GM03348 (cell line): ENCODE data around the gene ANGPTL5.
"Not testable (repeated sequence)": the region's sequence is repeated elsewhere in the genome, so short reads cannot be mapped to it uniquely, and the experiment has no call there.

ENCODE experiments used
- DNase-seq: peaks from one replicate; pipeline ENCODE4 v3.0.0; 2012; ENCODE audit warnings: low spot score

The ANGPTL5 gene

DNA sequence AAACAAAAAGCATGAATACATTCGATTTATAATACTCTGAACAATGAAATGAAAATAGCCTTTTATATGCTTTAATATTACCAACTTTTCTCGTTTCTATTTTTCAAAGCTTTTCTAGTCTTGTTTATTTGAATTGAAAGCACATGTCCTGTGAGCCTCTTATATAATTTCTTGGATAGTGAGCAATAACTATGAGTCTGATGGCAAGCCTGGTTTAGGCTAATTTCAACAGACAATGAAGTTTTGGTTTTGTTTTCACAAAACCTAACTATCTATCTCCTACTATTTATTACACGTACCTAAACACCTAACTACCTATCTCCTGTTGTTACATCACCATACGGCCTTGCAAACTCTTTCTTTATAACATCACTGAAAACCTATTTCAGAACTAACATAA is 30.7 kb downstream of the ANGPTL5 start:
- no peak for DNase-seq

DNA sequence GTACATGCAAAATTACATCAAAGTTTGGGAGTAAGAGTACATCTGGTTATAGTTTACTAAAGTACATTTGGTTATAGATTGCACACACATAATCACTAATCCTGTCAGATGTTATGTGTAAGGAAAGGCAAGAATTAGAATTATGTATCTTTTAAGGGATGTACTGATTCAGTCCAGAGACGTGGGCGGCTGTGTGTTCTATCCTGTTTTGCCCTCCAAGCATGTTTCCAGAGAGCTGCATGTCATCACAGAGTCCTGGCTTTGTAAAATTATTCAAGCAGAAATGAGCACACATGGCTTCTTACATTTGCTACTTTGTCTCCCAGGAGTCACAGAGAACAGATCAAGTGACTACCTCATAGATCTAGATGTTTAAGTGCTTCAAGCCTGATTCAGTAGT is 34.7 kb downstream of the ANGPTL5 start:
- no peak for DNase-seq

DNA sequence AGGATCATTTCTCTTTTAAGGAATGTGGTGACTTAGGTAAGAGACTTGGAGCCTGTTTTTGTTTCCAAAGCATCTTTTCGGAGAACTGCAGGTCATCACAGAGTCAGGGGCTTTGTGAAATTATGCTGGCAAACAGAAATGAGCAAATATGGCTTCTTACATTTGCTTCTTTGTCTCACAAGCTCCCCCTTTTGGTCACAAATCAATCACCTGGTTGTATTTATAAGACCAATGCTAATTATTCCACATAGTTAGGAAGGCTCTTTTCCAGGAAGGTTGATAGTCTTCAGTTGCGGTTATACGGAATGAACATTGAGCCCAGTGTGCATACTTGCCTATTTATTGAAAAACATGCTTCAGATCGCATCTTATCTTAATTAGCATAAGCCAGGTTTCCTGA is 36.1 kb downstream of the ANGPTL5 start:
- DNase-seq = peak; percentile 36

DNA sequence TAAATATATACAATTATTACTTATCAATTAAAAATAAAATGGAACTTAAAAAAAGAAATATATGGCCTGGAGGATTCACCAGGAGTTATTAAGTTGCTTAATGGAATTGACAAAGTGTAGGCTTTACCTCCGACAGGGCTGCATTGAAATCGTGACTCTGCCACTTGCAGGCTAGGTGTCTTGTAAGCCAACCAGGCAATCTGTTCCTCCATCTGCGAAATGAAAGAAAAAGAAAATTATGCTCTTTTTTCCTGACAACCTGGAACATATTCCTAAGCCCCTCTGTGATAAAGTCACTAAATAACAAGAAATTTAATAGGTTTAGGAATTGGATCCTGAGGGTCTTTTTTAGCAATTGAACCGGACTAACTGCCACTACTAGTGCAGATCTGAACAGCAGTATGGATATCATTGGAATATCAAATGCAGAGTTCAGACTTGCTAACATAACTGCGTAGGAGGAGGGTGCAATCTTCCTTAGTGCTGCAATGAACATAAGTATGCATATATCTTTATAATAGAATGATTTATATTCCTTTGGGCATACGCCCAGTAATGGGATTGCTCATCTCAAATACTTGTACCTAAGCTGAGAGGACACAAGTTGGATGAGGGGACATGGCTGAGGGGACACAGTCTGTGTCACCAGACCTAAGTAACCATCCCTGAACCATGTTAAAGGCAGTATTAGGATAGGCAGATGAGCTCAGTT is 44.0 kb downstream of the ANGPTL5 start:
- DNase-seq = no peak

DNA sequence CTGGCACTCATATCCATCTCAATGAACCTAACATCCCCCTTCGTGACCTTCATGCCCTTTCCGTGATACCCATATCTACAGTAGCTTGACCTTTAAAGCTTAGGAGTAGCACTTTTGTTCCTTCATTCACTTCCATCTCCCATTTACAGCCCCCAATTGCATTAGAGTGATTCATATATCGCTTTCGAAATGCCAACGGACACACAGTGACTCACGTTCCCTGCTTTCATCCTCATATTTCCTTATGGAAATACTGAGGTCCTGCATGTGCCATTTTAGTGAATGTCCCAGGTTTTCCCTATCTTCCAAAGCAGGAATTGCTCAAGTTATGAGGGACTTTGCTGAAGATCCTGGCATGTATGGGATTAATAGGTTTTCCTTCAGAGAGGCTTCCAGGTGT is 45.8 kb downstream of the ANGPTL5 start:
- peak; percentile 37 for DNase-seq

DNA sequence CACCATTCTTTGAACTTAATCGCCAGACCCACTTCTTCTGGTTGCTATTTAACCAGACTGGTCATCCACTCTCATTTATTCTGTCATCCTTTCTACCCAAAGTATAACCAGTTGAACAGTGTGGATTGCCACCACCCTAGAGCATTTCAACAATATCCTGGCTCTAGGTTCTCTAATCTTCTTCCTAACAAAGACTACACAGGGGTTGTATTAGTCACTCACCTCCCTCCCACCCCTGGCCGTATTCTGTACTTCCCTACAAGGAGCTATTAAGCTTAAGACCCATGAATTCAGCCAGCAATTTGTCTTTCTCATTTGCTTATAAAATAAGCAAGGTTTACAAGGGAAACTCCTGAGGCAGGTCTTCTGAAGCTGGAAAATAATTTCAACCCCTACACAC is 48.4 kb downstream of the ANGPTL5 start:
- DNase-seq = no peak

DNA sequence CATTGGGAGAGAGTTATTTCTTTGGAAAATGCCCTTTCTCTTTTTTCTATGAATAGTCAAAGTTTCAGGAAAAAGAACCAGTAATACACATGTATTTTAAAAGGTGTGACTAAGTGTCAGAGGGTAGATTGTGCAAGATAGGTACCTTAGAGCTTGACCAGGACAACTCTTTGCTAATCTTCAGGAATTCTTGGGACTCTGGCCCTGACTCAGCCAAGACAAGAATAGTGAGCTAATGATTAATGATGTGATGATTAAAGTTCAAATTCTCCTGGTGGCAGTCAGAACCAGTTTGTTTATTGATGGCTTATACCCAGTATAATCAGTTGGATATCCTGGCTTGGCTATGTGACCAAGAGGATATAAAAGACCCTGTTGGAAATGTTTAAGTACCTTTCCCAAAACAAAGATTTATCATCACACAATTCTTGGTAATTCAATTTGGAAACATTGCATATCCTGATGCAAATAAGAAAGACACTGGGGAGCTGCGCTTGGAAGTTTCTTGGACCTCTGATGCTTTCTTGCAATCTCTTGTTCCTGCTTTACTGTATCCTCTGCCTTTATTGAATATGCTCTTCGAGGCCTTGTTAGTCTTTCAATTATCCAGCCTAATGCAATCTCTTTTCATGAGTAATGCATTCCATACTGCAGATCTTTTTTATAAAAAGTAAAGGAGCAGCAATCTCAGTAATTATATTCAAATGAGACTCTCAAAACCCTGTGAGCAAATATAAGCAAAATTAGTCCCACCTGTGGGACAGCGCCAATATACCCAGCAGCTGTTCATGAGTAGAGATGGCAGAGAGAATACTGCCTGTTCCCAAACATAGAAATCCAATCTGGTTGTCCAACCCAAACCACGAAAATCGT is 49.5 kb downstream of the ANGPTL5 start:
- DNase-seq = peak; percentile 29

DNA sequence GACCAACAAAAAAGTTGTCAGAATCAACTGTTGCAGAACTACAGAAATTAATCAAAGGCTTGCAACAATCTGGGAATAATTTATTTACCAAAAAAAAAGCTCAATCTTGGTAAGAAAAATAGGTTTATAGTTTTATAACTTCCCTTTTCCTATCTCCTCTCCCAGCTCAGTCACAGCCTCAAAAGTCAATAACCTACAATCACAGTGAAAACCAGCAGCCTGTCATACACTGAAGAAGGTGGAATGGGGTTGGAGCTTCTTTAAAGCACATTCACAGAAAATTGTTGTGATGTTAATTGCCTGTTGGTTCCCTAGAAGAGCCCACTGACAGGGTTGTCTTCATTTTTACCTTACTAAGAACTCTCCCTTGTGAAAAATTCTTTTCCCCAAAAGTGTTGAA is 52.2 kb downstream of the ANGPTL5 start:
- no peak for DNase-seq

DNA sequence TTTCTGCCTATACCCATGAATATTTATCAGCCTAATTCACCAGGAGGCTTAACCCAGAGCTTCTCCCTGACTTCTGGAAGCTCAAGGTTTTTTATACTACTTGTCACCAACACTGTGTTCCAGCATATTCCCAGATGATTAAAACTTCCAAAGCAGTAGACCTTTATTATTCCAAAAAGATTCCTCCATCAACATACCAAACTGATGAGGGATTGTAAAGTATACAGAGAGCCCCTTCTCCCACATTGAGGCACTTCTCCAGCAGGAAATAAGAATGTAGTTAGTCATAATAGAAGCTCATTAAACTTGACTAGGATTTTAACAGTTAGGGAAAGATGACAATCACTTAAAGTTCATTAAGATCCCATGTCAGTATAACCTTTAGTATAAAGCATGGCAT is 53.0 kb downstream of the ANGPTL5 start:
- DNase-seq = peak; percentile 67

DNA sequence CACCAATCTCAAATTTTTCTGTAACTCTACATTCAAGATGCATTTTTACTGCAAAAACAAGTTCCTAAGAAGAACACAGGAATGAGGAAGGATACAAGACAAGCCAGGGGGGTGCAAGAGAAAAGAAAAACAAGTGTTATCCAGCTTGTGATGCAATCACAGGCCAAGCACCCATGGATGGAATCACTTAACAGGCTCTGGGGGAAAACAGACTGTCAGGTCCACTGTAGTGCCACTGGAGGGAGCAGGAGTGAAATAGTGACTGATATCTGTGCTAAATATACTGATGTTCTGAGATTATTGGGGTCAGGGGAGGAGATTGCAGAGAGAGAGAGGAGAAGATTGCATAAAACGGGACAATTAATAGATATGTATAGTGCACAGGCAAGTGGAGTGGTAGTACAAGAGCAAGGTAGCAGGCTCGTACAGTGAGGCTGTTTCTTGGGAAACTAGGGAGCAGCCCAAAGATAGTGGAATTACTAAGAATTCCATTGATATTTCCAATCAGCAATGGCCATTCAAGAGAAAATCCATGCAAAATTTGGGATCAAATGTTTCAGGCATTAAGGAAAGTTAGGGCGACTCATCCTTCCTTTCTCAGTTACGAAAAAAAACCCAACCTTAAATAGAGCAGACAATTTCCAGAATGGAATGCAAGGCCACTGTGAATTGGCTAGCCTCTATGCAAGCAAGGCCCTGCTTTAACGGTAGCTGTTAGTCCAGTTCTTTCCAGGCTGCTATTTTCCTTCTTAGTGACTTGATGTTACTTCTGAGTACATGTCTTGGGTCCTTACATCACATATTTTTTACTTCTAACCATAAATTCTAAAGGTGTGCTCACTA is 53.7 kb downstream of the ANGPTL5 start:
- peak; percentile 69 for DNase-seq

DNA sequence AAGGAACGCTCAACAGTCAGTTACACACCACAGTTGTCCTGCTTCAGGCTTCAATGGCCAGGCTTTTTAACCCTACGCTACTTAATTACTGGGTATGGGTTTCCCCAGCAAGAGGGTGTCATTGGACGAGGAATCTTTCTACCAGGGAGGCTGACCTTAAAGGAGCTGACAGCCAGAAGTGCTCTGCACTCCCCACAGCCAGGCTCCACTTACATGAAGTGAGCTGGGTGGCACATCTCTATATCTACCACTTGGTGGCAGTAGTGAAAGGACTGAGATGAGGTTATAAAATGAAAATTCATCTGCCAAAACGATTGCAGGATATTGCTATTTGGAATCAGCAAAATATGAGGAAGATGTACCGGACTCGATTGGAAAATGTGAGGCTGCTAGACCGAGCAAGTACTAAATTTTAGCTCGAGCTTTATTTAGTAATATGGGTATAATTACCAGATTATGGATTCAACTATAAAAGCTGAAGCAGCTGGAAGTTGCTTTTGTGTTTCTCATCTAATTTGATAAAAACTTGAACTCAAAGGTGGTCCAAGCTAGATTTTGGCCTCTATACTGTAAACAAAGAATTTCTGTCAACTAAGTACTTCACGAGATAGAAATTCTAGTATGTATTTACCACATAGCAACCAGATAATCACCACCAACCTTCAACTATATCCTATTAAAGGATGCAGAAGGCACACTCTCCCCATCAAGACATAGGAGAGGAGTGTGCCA is 55.5 kb downstream of the ANGPTL5 start:
- peak; percentile 58 for DNase-seq

DNA sequence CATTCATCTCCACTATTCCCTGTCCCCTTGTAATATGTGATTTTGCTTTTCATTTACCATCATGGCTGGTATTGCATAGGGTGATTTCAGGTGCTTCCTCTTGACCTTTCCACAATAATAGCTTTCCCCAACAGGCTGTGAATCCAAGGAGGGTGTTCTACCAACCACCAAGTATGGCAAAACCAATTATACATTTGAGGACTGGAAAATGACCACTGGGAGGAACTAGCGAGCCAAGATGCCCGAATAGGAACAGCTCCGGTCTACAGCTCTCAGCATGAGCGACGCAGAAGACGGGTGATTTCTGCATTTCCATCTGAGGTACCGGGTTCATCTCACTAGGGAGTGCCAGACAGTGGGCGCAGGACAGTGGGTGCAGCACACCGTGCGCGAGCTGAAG is 64.1 kb downstream of the ANGPTL5 start:
- DNase-seq = not testable (repeated sequence)

DNA sequence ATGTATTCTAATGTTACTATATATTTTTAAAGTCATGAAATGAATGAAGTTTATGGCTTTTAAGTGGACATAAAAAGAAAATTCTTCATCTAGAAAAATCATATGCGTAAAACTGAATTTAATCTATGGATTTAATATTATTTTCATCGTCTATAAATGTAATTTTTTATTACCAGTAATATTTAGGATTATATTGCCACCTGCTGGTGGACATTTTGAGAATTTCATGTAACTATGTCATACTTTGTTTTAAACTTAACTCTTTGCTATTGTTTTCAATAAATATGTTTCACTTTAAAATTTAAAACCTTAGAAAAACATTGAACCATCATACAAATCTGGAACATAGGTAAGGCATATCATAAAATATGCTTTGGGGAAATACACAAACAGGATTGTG is 68.1 kb downstream of the ANGPTL5 start:
- no peak for DNase-seq

DNA sequence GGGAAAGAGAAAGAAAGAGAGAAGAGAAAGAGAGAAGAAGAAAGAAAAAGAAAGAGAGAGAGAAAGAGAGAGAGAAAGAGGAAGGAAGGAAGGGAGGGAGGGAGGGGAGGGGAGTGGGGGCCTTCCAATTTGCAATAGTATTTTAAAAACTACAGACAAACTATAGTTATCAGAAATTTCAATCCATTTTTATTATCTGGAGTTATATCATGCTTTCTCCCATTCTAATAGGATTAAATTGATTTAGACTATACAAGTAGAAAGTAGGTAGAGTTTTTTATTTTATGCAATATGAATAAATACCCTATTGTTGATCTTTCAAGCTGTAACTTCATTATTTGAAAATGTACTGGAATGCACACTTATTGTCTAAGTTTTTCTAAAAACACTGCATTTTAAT is 71.7 kb downstream of the ANGPTL5 start:
- DNase-seq = no peak

DNA sequence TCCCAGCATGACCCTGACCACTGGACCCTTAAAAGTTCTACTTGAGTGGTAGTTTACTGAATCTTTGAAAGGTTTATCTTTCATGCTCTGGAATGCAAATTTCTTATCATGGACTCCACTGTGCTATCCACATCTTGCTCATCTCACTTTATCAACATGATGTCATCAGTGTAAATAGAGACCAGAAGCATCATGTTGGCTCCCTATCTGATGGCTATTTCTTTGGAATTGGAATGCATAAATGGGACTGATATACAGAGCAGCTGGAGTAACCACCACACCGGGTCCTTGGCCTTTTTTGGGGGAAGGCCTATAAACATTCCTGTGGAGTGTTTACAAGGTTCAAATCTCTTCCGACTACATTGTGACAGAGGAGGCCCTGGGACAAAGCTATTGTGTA is 75.6 kb downstream of the ANGPTL5 start:
- DNase-seq = no peak
